ENCODE data around the gene DNAJB1.

Gene DNAJB1

DNA sequence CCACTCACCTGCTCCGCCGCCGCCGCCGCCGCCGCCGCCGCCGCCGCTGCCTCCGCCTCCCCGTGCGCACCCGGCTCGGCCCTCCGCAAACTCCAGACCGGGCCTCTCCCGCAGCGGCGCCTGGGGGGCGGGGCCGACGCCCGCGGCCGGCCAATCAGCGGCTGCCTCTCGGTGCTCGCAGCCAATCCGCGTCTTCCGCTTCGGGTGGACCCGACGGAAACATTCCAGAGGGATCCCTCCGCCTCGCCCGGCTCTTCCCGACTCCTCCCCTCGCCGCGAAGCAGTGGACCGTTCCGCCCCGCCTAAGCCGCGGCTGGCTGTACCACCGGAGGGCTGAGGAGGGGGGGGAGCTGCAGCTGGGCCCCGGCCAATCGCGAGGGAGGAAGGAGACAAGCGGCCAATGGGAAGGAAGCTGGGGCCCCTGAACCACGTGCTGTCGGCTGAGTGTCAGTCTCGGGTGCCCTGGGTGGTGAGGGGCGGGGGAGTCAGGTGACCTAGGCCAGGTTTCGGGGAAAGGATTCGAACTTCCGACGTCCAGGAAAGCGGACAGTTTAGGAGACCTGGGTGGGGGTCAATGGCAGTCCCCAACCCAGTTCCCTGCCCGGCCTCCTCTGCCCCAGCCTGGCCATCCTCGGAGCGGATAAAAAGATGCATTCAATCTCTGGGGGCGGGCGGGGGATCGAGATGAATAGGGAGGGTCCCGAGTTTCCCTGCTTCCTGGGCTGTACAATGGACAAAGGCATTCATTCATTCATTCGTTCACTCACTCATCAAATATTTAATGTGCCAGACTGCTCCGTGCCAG is 22.0 kb downstream of the DNAJB1 start, which contains the start of gene GIPC1:
Gene GIPC1, minus strand, starts transcription at position 99 of the 805 bp plus-strand sequence. CDS start 13,151 bp downstream, outside the sequence.
- TF ChIP-seq, protein P1, sequence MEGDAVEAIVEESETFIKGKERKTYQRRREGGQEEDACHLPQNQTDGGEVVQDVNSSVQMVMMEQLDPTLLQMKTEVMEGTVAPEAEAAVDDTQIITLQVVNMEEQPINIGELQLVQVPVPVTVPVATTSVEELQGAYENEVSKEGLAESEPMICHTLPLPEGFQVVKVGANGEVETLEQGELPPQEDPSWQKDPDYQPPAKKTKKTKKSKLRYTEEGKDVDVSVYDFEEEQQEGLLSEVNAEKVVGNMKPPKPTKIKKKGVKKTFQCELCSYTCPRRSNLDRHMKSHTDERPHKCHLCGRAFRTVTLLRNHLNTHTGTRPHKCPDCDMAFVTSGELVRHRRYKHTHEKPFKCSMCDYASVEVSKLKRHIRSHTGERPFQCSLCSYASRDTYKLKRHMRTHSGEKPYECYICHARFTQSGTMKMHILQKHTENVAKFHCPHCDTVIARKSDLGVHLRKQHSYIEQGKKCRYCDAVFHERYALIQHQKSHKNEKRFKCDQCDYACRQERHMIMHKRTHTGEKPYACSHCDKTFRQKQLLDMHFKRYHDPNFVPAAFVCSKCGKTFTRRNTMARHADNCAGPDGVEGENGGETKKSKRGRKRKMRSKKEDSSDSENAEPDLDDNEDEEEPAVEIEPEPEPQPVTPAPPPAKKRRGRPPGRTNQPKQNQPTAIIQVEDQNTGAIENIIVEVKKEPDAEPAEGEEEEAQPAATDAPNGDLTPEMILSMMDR (IDR thresholded peaks at IDR 0.05; ENCODE audit: low read depth, low read length): no peak
- peak within 1 kb of the TSS; percentile 90 for H3K4me3 ChIP-seq (ENCODE audit: low read depth, low read length)

- TF ChIP-seq, protein P1 (IDR thresholded peaks at IDR 0.05; ENCODE audit: low read depth, low read length): no peak
- H3K4me3 ChIP-seq (ENCODE audit: low read depth, low read length): peak overlapping the region; percentile 90
These were observed 22.5 kb downstream of the DNAJB1 start for GRCh38 chr19:14495672-14496028.

- TF ChIP-seq, protein P1 (IDR thresholded peaks at IDR 0.05; ENCODE audit: low read depth, low read length): no peak
- H3K4me3 ChIP-seq (ENCODE audit: low read depth, low read length): peak overlapping the region; percentile 90
These were observed 23.1 kb downstream of the DNAJB1 start for GRCh38 chr19:14494910-14495671.

DNA sequence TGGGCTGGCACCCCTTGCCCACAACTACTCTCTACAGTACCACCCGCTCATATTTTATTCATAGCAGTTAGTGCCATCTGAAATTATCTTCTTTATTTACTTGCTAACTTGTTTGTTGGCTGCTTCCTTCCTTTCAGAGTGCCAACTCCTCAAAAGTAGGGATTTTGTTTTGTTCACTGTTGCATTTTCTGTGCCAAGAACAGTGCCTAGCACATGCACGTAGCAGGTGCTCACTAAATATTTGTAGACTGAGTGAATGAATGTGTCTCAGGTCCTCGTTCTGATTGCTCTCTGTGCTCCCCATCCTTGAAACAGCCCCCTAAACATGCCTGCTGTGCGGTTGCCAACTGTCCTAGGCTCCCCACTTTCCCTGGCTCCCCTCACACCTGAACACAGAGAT is 23.8 kb downstream of the DNAJB1 start:
- TF ChIP-seq, protein P1 (IDR thresholded peaks at IDR 0.05; ENCODE audit: low read depth, low read length): no peak
- peak overlapping the region; percentile 90 for H3K4me3 ChIP-seq (ENCODE audit: low read depth, low read length)

- no peak overlapping the region for H3K4me3 ChIP-seq (ENCODE audit: low read depth, low read length)
- TF ChIP-seq, protein P1 (IDR thresholded peaks at IDR 0.05; ENCODE audit: low read depth, low read length): no peak
These were observed 25.4 kb downstream of the DNAJB1 start for GRCh38 chr19:14492756-14493337.

GRCh38 chr19:14487370-14488125 is 30.6 kb downstream of the DNAJB1 start:
- TF ChIP-seq, protein P1 (IDR thresholded peaks at IDR 0.05; ENCODE audit: low read depth, low read length): no peak
- no peak overlapping the region for H3K4me3 ChIP-seq (ENCODE audit: low read depth, low read length)

Measured in WI38 (cell line).